Neural progenitor cell (in vitro differentiated cells): ENCODE measurements around the gene TAP2.

Experiments
- EZH2 ChIP-seq: fragments of 200-600 bp; sonication (generic); IDR thresholded peaks from 2 replicates; pipeline ENCODE4 v1.6.1; 2017; ENCODE audit warnings: antibody characterized with exemption, mild to moderate bottlenecking, moderate library complexity
- EZH2phosphoT487 ChIP-seq: fragments of 200-600 bp; sonication (generic); IDR thresholded peaks from 2 replicates; pipeline ENCODE4 v1.6.1; 2017; ENCODE audit warnings: antibody characterized with exemption
- TF ChIP-seq, protein P1 (sequence below): fragments of 200-600 bp; sonication (generic); IDR thresholded peaks from 2 replicates; pipeline ENCODE4 v1.5.1; 2017; ENCODE audit warnings: antibody characterized with exemption, mild to moderate bottlenecking

DNA sequence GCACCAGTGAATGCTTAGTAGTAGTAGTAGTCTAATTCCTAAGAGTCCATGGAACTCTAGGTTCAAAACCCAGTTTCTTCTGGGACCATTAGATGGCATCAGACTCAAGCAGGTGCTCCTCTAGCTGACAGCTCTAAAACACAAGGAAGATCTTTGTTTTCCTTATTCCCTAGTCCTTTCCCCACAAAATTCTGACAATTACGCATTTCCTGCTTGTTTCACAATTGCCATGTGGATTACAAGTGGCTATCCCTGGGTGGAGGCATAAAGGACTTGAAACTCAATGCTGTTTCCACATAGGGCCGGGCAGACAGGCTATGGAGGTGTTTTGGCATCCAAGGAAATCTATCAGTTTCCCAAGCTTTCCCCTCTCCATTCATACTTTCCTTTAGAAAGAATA is 12.6 kb downstream of the TAP2 start:
- TF ChIP-seq, protein P1, sequence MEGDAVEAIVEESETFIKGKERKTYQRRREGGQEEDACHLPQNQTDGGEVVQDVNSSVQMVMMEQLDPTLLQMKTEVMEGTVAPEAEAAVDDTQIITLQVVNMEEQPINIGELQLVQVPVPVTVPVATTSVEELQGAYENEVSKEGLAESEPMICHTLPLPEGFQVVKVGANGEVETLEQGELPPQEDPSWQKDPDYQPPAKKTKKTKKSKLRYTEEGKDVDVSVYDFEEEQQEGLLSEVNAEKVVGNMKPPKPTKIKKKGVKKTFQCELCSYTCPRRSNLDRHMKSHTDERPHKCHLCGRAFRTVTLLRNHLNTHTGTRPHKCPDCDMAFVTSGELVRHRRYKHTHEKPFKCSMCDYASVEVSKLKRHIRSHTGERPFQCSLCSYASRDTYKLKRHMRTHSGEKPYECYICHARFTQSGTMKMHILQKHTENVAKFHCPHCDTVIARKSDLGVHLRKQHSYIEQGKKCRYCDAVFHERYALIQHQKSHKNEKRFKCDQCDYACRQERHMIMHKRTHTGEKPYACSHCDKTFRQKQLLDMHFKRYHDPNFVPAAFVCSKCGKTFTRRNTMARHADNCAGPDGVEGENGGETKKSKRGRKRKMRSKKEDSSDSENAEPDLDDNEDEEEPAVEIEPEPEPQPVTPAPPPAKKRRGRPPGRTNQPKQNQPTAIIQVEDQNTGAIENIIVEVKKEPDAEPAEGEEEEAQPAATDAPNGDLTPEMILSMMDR: peak; percentile 61
- TF ChIP-seq EZH2 (no peak), EZH2phosphoT487 (no peak)
